UCSD-AML1 (cell line): ENCODE measurements around the gene GPRC5D.

Experiments used
- DNase-seq: peaks from one replicate; lab custom pipeline; 2025; ENCODE audit not compliant: unreplicated experiment; lab: John Stamatoyannopoulos, UW

GPRC5D gene

GRCh38 chr12:12952036-12952435 is at the start of gene GPRC5D:
TSS of gene GPRC5D (minus strand) at chr12:12952170. CDS start at chr12:12950384, 1,786 bp downstream.
- no peak for DNase-seq

- no peak for DNase-seq
Measured at GRCh38 chr12:13001775-13002040, 49.7 kb upstream of the GPRC5D start.

GRCh38 chr12:13000925-13001774 is 49.2 kb upstream of the GPRC5D start:
- DNase-seq, result peak; percentile 67

GRCh38 chr12:13000616-13000924 is 48.6 kb upstream of the GPRC5D start:
- no peak for DNase-seq

- DNase-seq, result peak; percentile 94
Measured at GRCh38 chr12:12999959-13000615, 48.1 kb upstream of the GPRC5D start, which contains the start of gene HEBP1. TSS of gene HEBP1 (minus strand) at chr12:13000265. CDS start at chr12:13000114, 151 bp downstream.

- no peak for DNase-seq
Measured at GRCh38 chr12:12999271-12999958, 47.4 kb upstream of the GPRC5D start.

GRCh38 chr12:12998248-12998647 is 46.3 kb upstream of the GPRC5D start:
- DNase-seq, result no peak

- no peak for DNase-seq
Measured at GRCh38 chr12:12997734-12998133, 45.8 kb upstream of the GPRC5D start.

- no peak for DNase-seq
Measured at GRCh38 chr12:12997156-12997555, 45.2 kb upstream of the GPRC5D start.

- no peak for DNase-seq
Measured at GRCh38 chr12:12996209-12996608, 44.2 kb upstream of the GPRC5D start.

GRCh38 chr12:12995088-12995487 is 43.1 kb upstream of the GPRC5D start:
- no peak for DNase-seq

GRCh38 chr12:12993367-12993766 is 41.4 kb upstream of the GPRC5D start:
- DNase-seq, result no peak

GRCh38 chr12:12992418-12993130 is 40.6 kb upstream of the GPRC5D start:
- peak; percentile 50 for DNase-seq

- no peak for DNase-seq
Measured at GRCh38 chr12:12990700-12991468, 38.9 kb upstream of the GPRC5D start.

GRCh38 chr12:12987421-12987820 is 35.5 kb upstream of the GPRC5D start:
- DNase-seq, result no peak

- DNase-seq, result no peak
Measured at GRCh38 chr12:12986775-12987331, 34.9 kb upstream of the GPRC5D start.

GRCh38 chr12:12985817-12986408 is 33.9 kb upstream of the GPRC5D start:
- peak; percentile 33 for DNase-seq

GRCh38 chr12:12984149-12984548 is 32.2 kb upstream of the GPRC5D start:
- no peak for DNase-seq

GRCh38 chr12:12983420-12984035 is 31.6 kb upstream of the GPRC5D start:
- DNase-seq, result no peak

GRCh38 chr12:12982331-12982730 is 30.4 kb upstream of the GPRC5D start:
- DNase-seq, result no peak
